Measurements from ENCODE around the gene SOX10.

SOX10 gene

DNA sequence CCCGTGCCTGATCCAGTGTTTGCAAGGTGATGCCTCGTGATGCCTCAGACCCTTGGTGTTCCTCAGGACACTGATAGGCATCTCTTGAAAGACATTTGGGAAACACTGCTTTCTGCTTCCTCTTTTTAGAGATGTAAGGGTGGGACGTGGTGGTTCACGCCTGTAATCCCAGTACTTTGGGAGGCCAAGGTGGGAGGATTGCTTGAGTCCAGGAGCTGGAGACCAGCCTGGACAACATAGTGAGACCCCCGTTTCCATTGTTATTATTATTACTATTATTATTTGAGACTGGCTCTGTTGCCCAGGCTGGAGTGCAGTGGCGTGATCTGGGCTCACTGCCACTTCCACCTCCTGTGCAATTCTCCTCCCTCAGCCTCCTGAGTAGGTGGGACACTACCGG lies 6.5 kb upstream of the SOX10 start:
- no peak overlapping the region for H3K23ac ChIP-seq (ENCODE audit: low read length)
- no peak overlapping the region for H3K14ac ChIP-seq (ENCODE audit: low read length)
- H4K8ac ChIP-seq (ENCODE audit: low read depth, low read length): no peak overlapping the region
- WGBS (ENCODE audit: extremely low coverage, insufficient coverage, insufficient read length): no CpG with 5 or more reads among the region's 7 CpGs
- no peaks in the 10 kb centered on the region for H3K36me3 ChIP-seq (ENCODE audit: control insufficient read depth in 1 of 2, insufficient read depth in 2 of 2, low read length in 2 of 2)
- no peak overlapping the region for H2AFZ ChIP-seq (ENCODE audit: insufficient read depth, low read length, poor library complexity)
- no peak overlapping the region for H3K18ac ChIP-seq (ENCODE audit: low read length)
- no peak overlapping the region for H3K4me2 ChIP-seq (ENCODE audit: low read length)
- no peak overlapping the region for H3K27ac ChIP-seq (ENCODE audit: low read depth, low read length)
- H3K9me3 ChIP-seq (ENCODE audit: insufficient read depth, low read depth, low read length): peaks cover 2% of the 10 kb centered on the region
- H2BK12ac ChIP-seq (ENCODE audit: low read length): no peak overlapping the region
- no peak overlapping the region for H2AK5ac ChIP-seq (ENCODE audit: low read length)
- H3K4me1 ChIP-seq (ENCODE audit: control insufficient read depth in 1 of 2, insufficient read depth in 2 of 2, low read length in 2 of 2): no peaks in the 10 kb centered on the region
- H4K12ac ChIP-seq (ENCODE audit: low read depth, low read length): no peak overlapping the region
- DNase-seq: no peak
- H3K79me1 ChIP-seq (ENCODE audit: low read length): no peaks in the 10 kb centered on the region
- H3K4me3 ChIP-seq (ENCODE audit: low read depth, low read length): no peak overlapping the region
- no peaks in the 10 kb centered on the region for H3K27me3 ChIP-seq (ENCODE audit: insufficient read depth, low read length)
- H2BK5ac ChIP-seq (ENCODE audit: low read depth, low read length, poor library complexity): no peak overlapping the region
- H2BK120ac ChIP-seq (ENCODE audit: insufficient read depth, low read length, poor library complexity): no peak overlapping the region
- H3K9ac ChIP-seq (ENCODE audit: low read length): no peak overlapping the region
- H4K91ac ChIP-seq (ENCODE audit: low read depth, low read length): no peak overlapping the region
- no peak overlapping the region for H3K4ac ChIP-seq (ENCODE audit: low read depth, low read length)
- H3K79me2 ChIP-seq (ENCODE audit: control insufficient read depth, insufficient read depth, low read length, poor library complexity): no peaks in the 10 kb centered on the region

DNA sequence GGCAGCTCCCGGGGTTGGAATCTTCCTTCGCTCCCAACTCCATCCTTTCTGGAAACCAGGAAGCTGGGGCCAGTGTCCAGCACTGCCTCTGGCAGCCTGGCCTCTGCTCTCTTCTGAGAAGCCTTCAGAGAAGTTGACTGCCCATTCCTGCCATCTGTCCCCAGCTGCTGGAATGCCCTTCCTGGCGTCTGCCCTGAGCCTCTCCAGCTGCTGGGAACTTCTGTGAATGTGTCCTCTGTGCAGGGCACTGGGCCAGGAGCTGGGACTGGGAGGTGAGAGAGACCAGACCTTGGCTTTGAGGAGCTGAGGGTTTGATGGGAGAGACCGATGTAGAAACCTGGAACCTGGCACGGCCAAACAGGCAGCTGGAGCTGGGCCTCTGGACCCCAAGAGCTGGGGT lies 5.9 kb upstream of the SOX10 start:
- no peaks in the 10 kb centered on the region for H3K79me2 ChIP-seq (ENCODE audit: control insufficient read depth, insufficient read depth, low read length, poor library complexity)
- no peak overlapping the region for H3K4me2 ChIP-seq (ENCODE audit: low read length)
- H3K36me3 ChIP-seq (ENCODE audit: control insufficient read depth in 1 of 2, insufficient read depth in 2 of 2, low read length in 2 of 2): no peaks in the 10 kb centered on the region
- no peak overlapping the region for H2BK12ac ChIP-seq (ENCODE audit: low read length)
- H2AFZ ChIP-seq (ENCODE audit: insufficient read depth, low read length, poor library complexity): no peak overlapping the region
- no peak overlapping the region for H3K4me3 ChIP-seq (ENCODE audit: low read depth, low read length)
- no peak overlapping the region for H2AK5ac ChIP-seq (ENCODE audit: low read length)
- H3K9ac ChIP-seq (ENCODE audit: low read length): no peak overlapping the region
- no peak for DNase-seq
- no peak overlapping the region for H3K18ac ChIP-seq (ENCODE audit: low read length)
- H3K23ac ChIP-seq (ENCODE audit: low read length): no peak overlapping the region
- H3K79me1 ChIP-seq (ENCODE audit: low read length): no peaks in the 10 kb centered on the region
- no peak overlapping the region for H3K4ac ChIP-seq (ENCODE audit: low read depth, low read length)
- no peak overlapping the region for H3K27ac ChIP-seq (ENCODE audit: low read depth, low read length)
- no peak overlapping the region for H4K91ac ChIP-seq (ENCODE audit: low read depth, low read length)
- no peaks in the 10 kb centered on the region for H3K27me3 ChIP-seq (ENCODE audit: insufficient read depth, low read length)
- H2BK5ac ChIP-seq (ENCODE audit: low read depth, low read length, poor library complexity): no peak overlapping the region
- no peak overlapping the region for H3K14ac ChIP-seq (ENCODE audit: low read length)
- no CpG with 5 or more reads among the region's 5 CpGs for WGBS (ENCODE audit: extremely low coverage, insufficient coverage, insufficient read length)
- no peak overlapping the region for H4K12ac ChIP-seq (ENCODE audit: low read depth, low read length)
- no peaks in the 10 kb centered on the region for H3K4me1 ChIP-seq (ENCODE audit: control insufficient read depth in 1 of 2, insufficient read depth in 2 of 2, low read length in 2 of 2)
- no peak overlapping the region for H2BK120ac ChIP-seq (ENCODE audit: insufficient read depth, low read length, poor library complexity)
- peaks cover 2% of the 10 kb centered on the region for H3K9me3 ChIP-seq (ENCODE audit: insufficient read depth, low read depth, low read length)
- no peak overlapping the region for H4K8ac ChIP-seq (ENCODE audit: low read depth, low read length)

DNA sequence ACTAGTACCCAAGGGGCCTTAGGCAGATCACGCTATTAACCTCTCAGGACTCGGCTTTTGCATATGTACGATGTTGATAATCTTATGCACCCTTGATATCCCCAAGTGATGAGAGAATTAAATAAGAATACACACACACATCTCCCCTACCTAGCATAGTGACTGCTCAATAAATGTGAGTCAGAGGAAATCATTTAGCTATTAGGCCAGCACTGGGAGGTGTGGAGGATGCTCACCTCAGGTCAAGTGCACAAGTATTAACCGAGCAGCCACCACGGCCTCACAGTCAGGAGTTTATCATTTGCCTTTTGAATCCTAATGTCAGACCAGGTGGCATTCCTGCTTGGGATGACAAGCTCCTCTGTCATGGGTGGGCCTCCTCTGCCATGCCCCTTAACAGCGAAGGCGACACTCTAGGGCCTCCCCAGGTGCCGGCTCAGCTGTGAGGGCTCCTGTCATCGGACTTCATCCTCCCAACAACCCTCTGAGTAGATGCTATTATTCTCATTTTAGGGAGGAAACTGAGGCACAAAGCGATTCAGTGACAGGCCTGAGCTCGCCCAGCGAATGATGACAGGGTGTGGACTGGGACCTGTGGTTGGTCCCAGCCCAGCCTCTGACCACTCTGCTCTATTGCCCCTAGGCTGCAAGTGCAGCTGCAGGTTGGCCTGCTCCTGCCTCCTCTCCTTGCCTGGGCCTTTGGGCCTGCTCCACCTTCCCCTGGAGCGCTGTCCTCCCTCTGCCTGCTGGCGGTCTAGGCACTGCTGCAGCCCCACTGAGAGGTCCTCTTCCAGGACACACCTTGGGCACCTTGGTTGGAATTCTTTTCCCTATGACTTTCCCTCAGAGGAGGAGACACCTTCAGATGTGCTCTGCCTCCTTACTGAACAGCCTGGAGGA lies 5.0 kb upstream of the SOX10 start:
- H4K12ac ChIP-seq (ENCODE audit: low read depth, low read length): no peak overlapping the region

DNA sequence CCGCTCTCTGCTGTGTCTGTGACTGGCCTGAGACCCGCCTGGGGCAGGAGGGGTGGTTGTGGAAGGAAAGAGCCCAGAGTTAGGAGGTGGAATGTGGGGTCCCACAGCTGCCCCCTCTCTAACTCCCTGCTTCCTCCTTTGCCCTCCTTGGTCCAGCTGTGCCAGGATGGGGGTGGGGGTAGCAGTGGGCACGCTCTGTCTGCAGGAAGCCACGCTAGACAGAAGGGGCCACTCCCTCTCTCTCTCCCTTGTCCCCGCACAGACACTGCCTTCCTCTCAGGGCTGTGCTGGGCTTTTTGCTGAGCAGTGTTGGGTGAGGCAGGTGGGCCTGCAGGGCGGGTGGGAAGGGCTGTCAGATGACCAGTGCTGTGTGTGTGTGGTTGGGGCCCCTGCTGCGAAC lies 2.0 kb upstream of the SOX10 start:
- Histone ChIP-seq H3K4ac (ENCODE audit: low read depth, low read length) (no peak overlapping the region), H3K36me3 (ENCODE audit: control insufficient read depth in 1 of 2, insufficient read depth in 2 of 2, low read length in 2 of 2) (no peaks in the 10 kb centered on the region), H2AFZ (ENCODE audit: insufficient read depth, low read length, poor library complexity) (no peak overlapping the region), H2AK5ac (ENCODE audit: low read length) (no peak overlapping the region), H3K4me3 (ENCODE audit: low read depth, low read length) (no peak overlapping the region), H3K4me2 (ENCODE audit: low read length) (no peak overlapping the region), H2BK120ac (ENCODE audit: insufficient read depth, low read length, poor library complexity) (no peak overlapping the region), H3K23ac (ENCODE audit: low read length) (no peak overlapping the region), H4K91ac (ENCODE audit: low read depth, low read length) (no peak overlapping the region), H3K79me2 (ENCODE audit: control insufficient read depth, insufficient read depth, low read length, poor library complexity) (no peaks in the 10 kb centered on the region), H3K79me1 (ENCODE audit: low read length) (no peaks in the 10 kb centered on the region), H4K12ac (ENCODE audit: low read depth, low read length) (no peak overlapping the region), H3K4me1 (ENCODE audit: control insufficient read depth in 1 of 2, insufficient read depth in 2 of 2, low read length in 2 of 2) (peaks cover 7 to 10% of the 10 kb centered on the region in 2 experiments), H3K27me3 (ENCODE audit: insufficient read depth, low read length) (peaks cover 23% of the 10 kb centered on the region), H3K9me3 (ENCODE audit: insufficient read depth, low read depth, low read length) (peaks cover 4% of the 10 kb centered on the region), H3K14ac (ENCODE audit: low read length) (no peak overlapping the region), H3K27ac (ENCODE audit: low read depth, low read length) (no peak overlapping the region), H3K9ac (ENCODE audit: low read length) (no peak overlapping the region), H2BK5ac (ENCODE audit: low read depth, low read length, poor library complexity) (no peak overlapping the region), H4K8ac (ENCODE audit: low read depth, low read length) (no peak overlapping the region), H2BK12ac (ENCODE audit: low read length) (no peak overlapping the region), H3K18ac (ENCODE audit: low read length) (no peak overlapping the region)
- DNase-seq: no peak
- no CpG with 5 or more reads among the region's 7 CpGs for WGBS (ENCODE audit: extremely low coverage, insufficient coverage, insufficient read length)

More for the DNA sequence above, 5.0 kb upstream of the SOX10 start:
- no peak overlapping the region for H3K18ac ChIP-seq (ENCODE audit: low read length)
- H3K36me3 ChIP-seq (ENCODE audit: control insufficient read depth in 1 of 2, insufficient read depth in 2 of 2, low read length in 2 of 2): no peaks in the 10 kb centered on the region
- H4K8ac ChIP-seq (ENCODE audit: low read depth, low read length): no peak overlapping the region
- no peak overlapping the region for H3K14ac ChIP-seq (ENCODE audit: low read length)
- H3K9me3 ChIP-seq (ENCODE audit: insufficient read depth, low read depth, low read length): peaks cover 2% of the 10 kb centered on the region
- no peak overlapping the region for H3K4me3 ChIP-seq (ENCODE audit: low read depth, low read length)
- H2BK12ac ChIP-seq (ENCODE audit: low read length): no peak overlapping the region
- H2AK5ac ChIP-seq (ENCODE audit: low read length): no peak overlapping the region
- no peaks in the 10 kb centered on the region for H3K79me2 ChIP-seq (ENCODE audit: control insufficient read depth, insufficient read depth, low read length, poor library complexity)
- H3K4me1 ChIP-seq (ENCODE audit: control insufficient read depth in 1 of 2, insufficient read depth in 2 of 2, low read length in 2 of 2): no peaks in the 10 kb centered on the region
- no peak overlapping the region for H3K27ac ChIP-seq (ENCODE audit: low read depth, low read length)
- WGBS (ENCODE audit: extremely low coverage, insufficient coverage, insufficient read length): no CpG with 5 or more reads among the region's 14 CpGs
- H3K4ac ChIP-seq (ENCODE audit: low read depth, low read length): no peak overlapping the region
- no peak overlapping the region for H3K23ac ChIP-seq (ENCODE audit: low read length)
- peaks cover 6% of the 10 kb centered on the region for H3K27me3 ChIP-seq (ENCODE audit: insufficient read depth, low read length)
- H3K4me2 ChIP-seq (ENCODE audit: low read length): no peak overlapping the region
- H3K9ac ChIP-seq (ENCODE audit: low read length): no peak overlapping the region
- H2BK120ac ChIP-seq (ENCODE audit: insufficient read depth, low read length, poor library complexity): no peak overlapping the region
- H4K91ac ChIP-seq (ENCODE audit: low read depth, low read length): no peak overlapping the region
- H2BK5ac ChIP-seq (ENCODE audit: low read depth, low read length, poor library complexity): no peak overlapping the region
- H3K79me1 ChIP-seq (ENCODE audit: low read length): no peaks in the 10 kb centered on the region
- no peak overlapping the region for H2AFZ ChIP-seq (ENCODE audit: insufficient read depth, low read length, poor library complexity)
- no peak for DNase-seq

Measured in trophoblast cell (in vitro differentiated cells and primary cell).